GM23338 (cell line): ENCODE measurements around the gene ARHGEF37. TPM values are rescaled to one million over a fixed set of nuclear protein-coding genes. Genes with fewer than 3 reads are reported as not detected.

Source experiments
- ATAC-seq: fragments of 200-7000 bp; cut with Tn5 transposase; 3 replicates; pipeline ENCODE4 v1.9.1; 2020
- DNase-seq: peaks from one replicate; pipeline ENCODE4 v3.0.0-alpha.2; 2015; ENCODE audit warnings: low spot score
- H2AFZ ChIP-seq: fragments of 200-600 bp; sonication (generic); 2 replicates; pipeline ENCODE4 v1.8.0; 2016; ENCODE audit warnings: antibody characterized with exemption, mild to moderate bottlenecking, moderate library complexity
- H3F3A ChIP-seq: fragments of 200-600 bp; sonication (generic); replicated peaks from 2 replicates; pipeline ENCODE4 v1.8.0; 2017; ENCODE audit warnings: antibody characterized with exemption, mixed run types, low read depth
- H3K27ac ChIP-seq: fragments of 200-600 bp; sonication (generic); 2 replicates; pipeline ENCODE4 v1.6.1; 2016; ENCODE audit warnings: low read depth
- H3K27me3 ChIP-seq: fragments of 200-600 bp; sonication (generic); 2 replicates; pipeline ENCODE4 v1.8.0; 2016; ENCODE audit warnings: mild to moderate bottlenecking, mixed run types, moderate library complexity; ENCODE audit not compliant: insufficient read depth
- H3K36me3 ChIP-seq: fragments of 200-600 bp; sonication (generic); 2 replicates; pipeline ENCODE4 v1.8.0; 2016; ENCODE audit warnings: mild to moderate bottlenecking; ENCODE audit not compliant: insufficient read depth
- H3K4me1 ChIP-seq: fragments of 200-600 bp; sonication (generic); 2 replicates; pipeline ENCODE4 v1.8.0; 2016; ENCODE audit warnings: mild to moderate bottlenecking, moderate library complexity; ENCODE audit not compliant: insufficient read depth
- H3K4me2 ChIP-seq: fragments of 200-600 bp; sonication (generic); 2 replicates; pipeline ENCODE4 v1.7.1; 2017; ENCODE audit warnings: mixed run types
- H3K4me3 ChIP-seq: fragments of 200-600 bp; sonication (generic); 2 replicates; pipeline ENCODE4 v1.6.1; 2016; ENCODE audit warnings: mixed run types
- H3K79me2 ChIP-seq: fragments of 200-600 bp; sonication (generic); replicated peaks from 2 replicates; pipeline ENCODE4 v1.8.0; 2017; ENCODE audit warnings: mild to moderate bottlenecking; ENCODE audit not compliant: insufficient read depth
- H3K9me2 ChIP-seq: fragments of 200-600 bp; sonication (generic); 2 replicates; pipeline ENCODE4 v1.8.0; 2017; ENCODE audit not compliant: insufficient read depth
- H4K20me1 ChIP-seq: fragments of 200-600 bp; sonication (generic); replicated peaks from 2 replicates; pipeline ENCODE4 v1.8.0; 2017; ENCODE audit warnings: mild to moderate bottlenecking; ENCODE audit not compliant: insufficient read depth
- H3K27ac Mint-ChIP-seq: 2 replicates; pipeline ENCODE4 v1.8.0; 2020; ENCODE audit warnings: inconsistent platforms, mild to moderate bottlenecking, moderate library complexity, mixed read lengths
- H3K27me3 Mint-ChIP-seq: 3 replicates; pipeline ENCODE4 v1.8.0; 2022; ENCODE audit warnings: low read depth, mild to moderate bottlenecking, moderate library complexity, mixed read lengths, inconsistent platforms; ENCODE audit not compliant: insufficient read depth, poor library complexity
- H3K36me3 Mint-ChIP-seq: 3 replicates; pipeline ENCODE4 v1.8.0; 2021; ENCODE audit warnings: low read depth, mild to moderate bottlenecking, inconsistent platforms, moderate library complexity, mixed read lengths
- H3K4me1 Mint-ChIP-seq: 3 replicates; pipeline ENCODE4 v1.8.0; 2020; ENCODE audit warnings: mild to moderate bottlenecking, inconsistent platforms, mixed read lengths
- H3K4me3 Mint-ChIP-seq: 3 replicates; pipeline ENCODE4 v1.8.0; 2021; ENCODE audit warnings: moderate library complexity, mild to moderate bottlenecking, inconsistent platforms, mixed read lengths
- H3K9me3 Mint-ChIP-seq: 3 replicates; pipeline ENCODE4 v1.8.0; 2020; ENCODE audit warnings: moderate library complexity, mild to moderate bottlenecking, inconsistent platforms, mixed read lengths
- CTCF ChIP-seq, 2 experiments: fragments of 200-600 bp in 1 of 2; sonication (generic) in 1 of 2; conservative IDR thresholded peaks; 2 replicates each; pipeline versions ENCODE4 v1.5.1 to v1.6.1; 2016 to 2017; ENCODE audit warnings: antibody characterized with exemption in 2 of 2, low read depth in 2 of 2, mild to moderate bottlenecking in 2 of 2, moderate library complexity in 1 of 2
- ETS1 ChIP-seq: IDR thresholded peaks from 2 replicates; pipeline ENCODE4 v1.6.1; 2016; ENCODE audit warnings: antibody characterized with exemption
- JUNB ChIP-seq: IDR thresholded peaks from one replicate; pipeline ENCODE4 v1.6.1; 2016; ENCODE audit warnings: antibody characterized with exemption; ENCODE audit not compliant: unreplicated experiment
- ZNF331 ChIP-seq: fragments of 250-450 bp; sonication (Bioruptor Pico); IDR thresholded peaks from 2 replicates; pipeline ENCODE4 v1.5.0; 2020; ENCODE audit warnings: low read depth, mild to moderate bottlenecking, moderate library complexity
- ZNF462 ChIP-seq: fragments of 250-450 bp; sonication (Bioruptor Pico); IDR thresholded peaks from 2 replicates; pipeline ENCODE4 v1.5.0; 2020; ENCODE audit warnings: mild to moderate bottlenecking, moderate library complexity
- polyA plus RNA-seq: library from polyadenylated mRNA; unstranded; fragments of >200 nt; fragmentation: Nextera tagmentation; extraction: Ambion mirVana; gene quantifications from 2 replicates; pipeline ENCODE4 v1.2.1, GENCODE V29; 2016
- total RNA-seq: library from RNA; depleted of rRNA; stranded (reverse); fragments of >200 nt; shearing (Covaris generic); gene quantifications from 2 replicates; pipeline ENCODE4 v1.2.3, GENCODE V29; 2014

The ARHGEF37 gene
- total and polyA plus RNA-seq, 2 experiments from 2014 or later = 0.14 to 0.79 TPM

GRCh38 chr5:149674686-149675085 is 93.4 kb downstream of the ARHGEF37 start:
- H3K27ac ChIP-seq = no peak overlapping the region
- no peak overlapping the region for H3K4me3 Mint-ChIP-seq
- TF ChIP-seq ZNF462 = no peak
- no peak for TF ChIP-seq ETS1
- TF ChIP-seq JUNB = no peak
- no peak for TF ChIP-seq CTCF (conservative IDR thresholded peaks at IDR 0.05; ENCODE audit: low read depth in 2 of 2)
- no peak for TF ChIP-seq ZNF331
- H3K4me1 Mint-ChIP-seq = no peaks in the 10 kb centered on the region; the same call in 2 of the 3 replicates
- H3K4me1 ChIP-seq = no peaks in the 10 kb centered on the region
- H2AFZ ChIP-seq = no peak overlapping the region
- no peaks in the 10 kb centered on the region for H3K79me2 ChIP-seq
- no peaks in the 10 kb centered on the region for H3K27me3 ChIP-seq
- peaks cover 1% of the 10 kb centered on the region for H3K27me3 Mint-ChIP-seq
- DNase-seq (no peak), ATAC-seq (no peak)
- H4K20me1 ChIP-seq = no peaks in the 10 kb centered on the region
- no peak overlapping the region for H3K27ac Mint-ChIP-seq
- H3K4me3 ChIP-seq = no peak overlapping the region
- no peak overlapping the region for H3K4me2 ChIP-seq
- H3K36me3 ChIP-seq = no peaks in the 10 kb centered on the region
- H3K36me3 Mint-ChIP-seq = peaks cover 6% of the 10 kb centered on the region; the same call in 2 of the 3 replicates
- H3K9me3 Mint-ChIP-seq = peaks cover 12% of the 10 kb centered on the region
- H3F3A ChIP-seq = no peaks in the 10 kb centered on the region
- no peaks in the 10 kb centered on the region for H3K9me2 ChIP-seq
